H1 (cell line): ENCODE results near the gene ARID1B. TPM values are rescaled to one million over a fixed set of nuclear protein-coding genes. Genes with fewer than 3 reads are reported as not detected.

Experiments used
- CTCF ChIA-PET: fragments of 300-600 bp; sonication (Branson Sonifier 250); formaldehyde crosslinking; loops from one replicate; lab custom pipeline; 2021; ENCODE audit not compliant: partially characterized antibody; lab: Charles Lee
- POLR2A ChIA-PET: fragments of 300-600 bp; sonication (Branson Sonifier 250); formaldehyde crosslinking; loops from one replicate; lab custom pipeline; 2021; ENCODE audit warnings: inconsistent platforms; ENCODE audit not compliant: partially characterized antibody; lab: Charles Lee
- DNase-seq, 2 experiments: peaks; one replicate each; pipeline versions ENCODE4 v3.0.0 to v3.0.0-alpha.2; 2010 to 2022; ENCODE audit warnings: low spot score in 2 of 2, low read depth in 1 of 2, mixed read lengths in 1 of 2
- FAIRE-seq: peaks from 2 replicates; lab custom pipeline; 2011; peaks lifted over from hg19 to GRCh38; lab: Jason Lieb, UNC
- H2AFZ ChIP-seq: 2 replicates; pipeline ENCODE4 v1.8.1; 2012; ENCODE audit warnings: low read length, inconsistent platforms
- H2AK5ac ChIP-seq: 2 replicates; pipeline ENCODE4 v1.6.1; 2013; ENCODE audit warnings: low read depth, low read length
- H2BK120ac ChIP-seq: replicated peaks from 2 replicates; pipeline ENCODE3; 2013; ENCODE audit warnings: low read depth, low read length, inconsistent platforms
- H2BK12ac ChIP-seq: 2 replicates; pipeline ENCODE4 v1.6.1; 2013; ENCODE audit warnings: low read depth, low read length
- H2BK15ac ChIP-seq: 2 replicates; pipeline ENCODE4 v1.6.1; 2013; ENCODE audit warnings: low read length
- H2BK20ac ChIP-seq: 2 replicates; pipeline ENCODE4 v1.6.1; 2013; ENCODE audit warnings: low read length
- H2BK5ac ChIP-seq: 2 replicates; pipeline ENCODE4 v1.6.1; 2013; ENCODE audit warnings: low read depth, low read length
- H3K14ac ChIP-seq: 2 replicates; pipeline ENCODE4 v1.6.1; 2013; ENCODE audit warnings: inconsistent platforms; ENCODE audit not compliant: insufficient read length
- H3K18ac ChIP-seq: 2 replicates; pipeline ENCODE4 v1.6.1; 2013; ENCODE audit warnings: low read length; ENCODE audit errors: extremely low read depth
- H3K23ac ChIP-seq: 2 replicates; pipeline ENCODE4 v1.6.1; 2013; ENCODE audit warnings: inconsistent platforms; ENCODE audit not compliant: insufficient read length
- H3K23me2 ChIP-seq: 2 replicates; pipeline ENCODE4 v1.6.1; 2013; ENCODE audit warnings: low read depth, low read length
- H3K27ac ChIP-seq: 2 replicates; pipeline ENCODE4 v1.6.1; 2011; ENCODE audit warnings: low read depth, low read length, inconsistent platforms
- H3K27me3 ChIP-seq, 4 experiments: replicated peaks in 1 of 4; 1 replicate in 1 of 4; 2 replicates in 3 of 4; pipeline versions ENCODE4 v1.6.1 to v1.8.1; 2011 to 2013; ENCODE audit warnings: low read length in 3 of 4, mild to moderate bottlenecking in 3 of 4, inconsistent platforms in 2 of 4, mixed read lengths in 2 of 4, moderate library complexity in 1 of 4; ENCODE audit not compliant: control insufficient read depth in 3 of 4, insufficient read depth in 3 of 4; ENCODE audit errors: extremely low read depth in 1 of 4
- H3K36me3 ChIP-seq, 4 experiments: 2 replicates each; pipeline versions ENCODE4 v1.6.1 to v1.8.1; 2011 to 2013; ENCODE audit warnings: mild to moderate bottlenecking in 4 of 4, low read length in 3 of 4, moderate library complexity in 2 of 4, control low read depth in 1 of 4, inconsistent platforms in 1 of 4; ENCODE audit not compliant: insufficient read depth in 4 of 4, control insufficient read depth in 2 of 4
- H3K4ac ChIP-seq: replicated peaks from 2 replicates; pipeline ENCODE3; 2013; ENCODE audit warnings: low read length, low read depth, mixed read lengths, inconsistent platforms; ENCODE audit not compliant: insufficient read length
- H3K4me1 ChIP-seq, 4 experiments: replicated peaks in 1 of 4; 1 replicate in 1 of 4; 2 replicates in 3 of 4; pipeline versions ENCODE4 v1.6.1 to v1.8.1; 2011 to 2013; ENCODE audit warnings: low read length in 3 of 4, inconsistent platforms in 2 of 4, mixed read lengths in 1 of 4; ENCODE audit not compliant: insufficient read depth in 4 of 4, control insufficient read depth in 3 of 4
- H3K4me2 ChIP-seq, 2 experiments: 2 replicates each; pipeline versions ENCODE4 v1.6.1 to v1.8.1; 2011 to 2013; ENCODE audit warnings: low read depth in 2 of 2, low read length in 2 of 2, control low read depth in 1 of 2, inconsistent platforms in 1 of 2, mild to moderate bottlenecking in 1 of 2; ENCODE audit not compliant: insufficient read depth in 1 of 2
- H3K4me3 ChIP-seq, 4 experiments: fragments of 200-600, 300-600 bp in 1 of 4; sonication (generic), shearing (Covaris generic), sonication (Bioruptor Twin) in 1 of 4; 2 replicates each; pipeline versions ENCODE4 v1.5.1 to v1.8.1; 2011 to 2016; ENCODE audit warnings: low read length in 4 of 4, low read depth in 3 of 4, control low read depth in 2 of 4, inconsistent platforms in 2 of 4, mild to moderate bottlenecking in 2 of 4, mixed read lengths in 1 of 4, moderate library complexity in 1 of 4; ENCODE audit not compliant: insufficient read depth in 2 of 4; ENCODE audit errors: extremely low read depth in 1 of 4
- H3K56ac ChIP-seq: replicated peaks from 2 replicates; pipeline ENCODE3; 2013; ENCODE audit warnings: low read depth, mild to moderate bottlenecking, mixed read lengths, low read length, inconsistent platforms; ENCODE audit not compliant: insufficient read length
- H3K79me1 ChIP-seq: 2 replicates; pipeline ENCODE4 v1.6.1; 2013; ENCODE audit warnings: low read depth, low read length, control low read depth
- H3K79me2 ChIP-seq, 2 experiments: 2 replicates each; pipeline versions ENCODE4 v1.6.1 to v1.8.1; 2012 to 2013; ENCODE audit warnings: low read length in 2 of 2, mild to moderate bottlenecking in 2 of 2, inconsistent platforms in 1 of 2; ENCODE audit not compliant: insufficient read depth in 2 of 2, control insufficient read depth in 1 of 2
- H3K9ac ChIP-seq, 4 experiments: replicated peaks in 1 of 4; 1 replicate in 1 of 4; 2 replicates in 3 of 4; pipeline versions ENCODE4 v1.6.1 to v1.8.1; 2011 to 2013; ENCODE audit warnings: low read depth in 3 of 4, low read length in 3 of 4, control low read depth in 2 of 4, mild to moderate bottlenecking in 2 of 4, moderate library complexity in 2 of 4, inconsistent platforms in 1 of 4; ENCODE audit errors: extremely low read depth in 1 of 4
- H3K9me3 ChIP-seq, 2 experiments: 2 replicates each; pipeline versions ENCODE4 v1.6.1 to v1.8.1; 2012 to 2013; ENCODE audit warnings: mild to moderate bottlenecking in 2 of 2, moderate library complexity in 2 of 2, control low read depth in 1 of 2, inconsistent platforms in 1 of 2, low read depth in 1 of 2, low read length in 1 of 2, mixed read lengths in 1 of 2; ENCODE audit not compliant: insufficient read depth in 2 of 2
- H4K20me1 ChIP-seq, 2 experiments: replicated peaks in 1 of 2; 2 replicates each; pipeline versions ENCODE3 to v1.8.1; 2011 to 2013; ENCODE audit warnings: inconsistent platforms in 2 of 2, low read length in 2 of 2, mild to moderate bottlenecking in 1 of 2; ENCODE audit not compliant: insufficient read depth in 2 of 2, control insufficient read depth in 1 of 2
- H4K5ac ChIP-seq: 2 replicates; pipeline ENCODE4 v1.6.1; 2013; ENCODE audit warnings: low read length, low read depth, mixed read lengths, inconsistent platforms; ENCODE audit not compliant: insufficient read length
- H4K8ac ChIP-seq: 2 replicates; pipeline ENCODE4 v1.8.0; 2013; ENCODE audit warnings: mild to moderate bottlenecking, moderate library complexity, low read length, inconsistent platforms; ENCODE audit not compliant: insufficient read depth; ENCODE audit errors: extremely low read depth
- H4K91ac ChIP-seq: replicated peaks from 2 replicates; pipeline ENCODE3; 2013; ENCODE audit warnings: low read length, mixed read lengths, inconsistent platforms; ENCODE audit not compliant: insufficient read length
- CEBPB ChIP-seq: IDR thresholded peaks from 2 replicates; pipeline ENCODE4 v1.6.1; 2012; ENCODE audit warnings: low read depth, low read length
- CHD2 ChIP-seq: IDR thresholded peaks from 2 replicates; pipeline ENCODE4 v1.6.1; 2012; ENCODE audit warnings: low read length, improper control_type of control experiment
- HDAC2 ChIP-seq, 2 experiments: fragments of 300-600 bp in 1 of 2; sonication (generic) in 1 of 2; IDR thresholded peaks; 2 replicates each; pipeline ENCODE4 v1.6.1; 2011 to 2012; ENCODE audit warnings: low read depth in 2 of 2, low read length in 2 of 2, mild to moderate bottlenecking in 2 of 2, moderate library complexity in 2 of 2, borderline replicate concordance in 1 of 2, inconsistent platforms in 1 of 2
- KDM1A ChIP-seq: fragments of 200-600, 300-600 bp; sonication (generic); IDR thresholded peaks from 2 replicates; pipeline ENCODE4 v1.7.1; 2016; ENCODE audit warnings: mild to moderate bottlenecking, low read length, borderline replicate concordance
- KDM4A ChIP-seq: IDR thresholded peaks from one replicate; pipeline ENCODE4 v1.7.1; 2012; ENCODE audit warnings: low read depth, mild to moderate bottlenecking, moderate library complexity, low read length, inconsistent platforms; ENCODE audit not compliant: severe bottlenecking
- PHF8 ChIP-seq: fragments of 200-600 bp; sonication (generic); conservative IDR thresholded peaks from 2 replicates; pipeline ENCODE4 v1.7.1; 2012; ENCODE audit warnings: low read depth, mild to moderate bottlenecking, inconsistent platforms, low read length, moderate library complexity
- POU5F1 ChIP-seq: IDR thresholded peaks from 2 replicates; pipeline ENCODE4 v1.6.1; 2011; ENCODE audit warnings: low read depth, mild to moderate bottlenecking, low read length, moderate library complexity
- RXRA ChIP-seq: IDR thresholded peaks from 2 replicates; pipeline ENCODE4 v1.6.1; 2011; ENCODE audit warnings: low read depth, mild to moderate bottlenecking, low read length, moderate library complexity; ENCODE audit not compliant: insufficient read depth
- SAP30 ChIP-seq: fragments of 300-600 bp; sonication (generic); IDR thresholded peaks from 2 replicates; pipeline ENCODE4 v1.7.1; 2012; ENCODE audit warnings: low read length, moderate library complexity, mild to moderate bottlenecking, inconsistent platforms; ENCODE audit not compliant: insufficient read depth, insufficient replicate concordance
- SIRT6 ChIP-seq: IDR thresholded peaks from one replicate; pipeline ENCODE4 v1.7.1; 2012; ENCODE audit warnings: low read length, inconsistent platforms
- SP4 ChIP-seq: IDR thresholded peaks from 2 replicates; pipeline ENCODE4 v1.6.1; 2012; ENCODE audit warnings: low read length, inconsistent platforms
- TAF7 ChIP-seq: optimal IDR thresholded peaks from 2 replicates; pipeline ENCODE3; 2011; ENCODE audit warnings: low read depth, mild to moderate bottlenecking, inconsistent platforms, low read length, moderate library complexity, borderline replicate concordance
- WGBS, 2 experiments: shearing (Covaris generic) in 1 of 2; methylation state at CpG; one replicate each; pipeline versions ENCODE4 v1.1.6 to v1.1.7; 2013 to 2015; ENCODE audit warnings: low lambda C conversion rate in 2 of 2, mixed read lengths in 2 of 2, inconsistent platforms in 1 of 2, low coverage in 1 of 2, missing lambda C conversion rate in 1 of 2; ENCODE audit not compliant: insufficient replicate concordance in 2 of 2, insufficient coverage in 1 of 2, insufficient read length in 1 of 2; ENCODE audit errors: extremely low coverage in 1 of 2, missing lambda C conversion rate in 1 of 2; 5-methylcytosine and 5-hydroxymethylcytosine counted together
- polyA plus RNA-seq, 7 experiments: library from polyadenylated mRNA; depleted of rRNA in 3 of 7; stranded (reverse) in 5 of 7; unstranded in 2 of 7; fragments of >200 nt in 5 of 7; fragments of 200-250 nt in 2 of 7; gene quantifications; 1 replicate in 5 of 7; 2 replicates in 1 of 7; 4 replicates in 1 of 7; pipeline versions ENCODE4 v1.2.1 to v1.2.3, GENCODE V29; 2011 to 2013; ENCODE audit warnings: missing spikeins in 2 of 7, mixed read lengths in 2 of 7
- total RNA-seq: library from RNA; stranded (reverse); fragmentation: NEBNext Ultra II Directional; extraction: Animal tissue kit (Norgen Biotek cat#: 25700); gene quantifications from 2 replicates; pipeline ENCODE4 v1.2.1, GENCODE V29; 2021

Gene ARID1B
- total and polyA plus RNA-seq, 2 of the 8 experiments (the other 6 are each of a cell fraction or from before 2014, with no cell fraction given), result 24.3 to 70.3 TPM

GRCh38 chr6:157157258-157157657, 380.1 kb downstream of the ARID1B start:
- 86% methylated on average over 9 of the region's 9 CpGs; no CpG with 5 or more reads in 1 of the 2 experiments for WGBS, 2 experiments
- Histone ChIP-seq H2BK20ac (no peak overlapping the region), H3K18ac (no peak overlapping the region), H3K27ac (no peak overlapping the region), H3K9me3 (no peaks in the 10 kb centered on the region), H3K36me3 (peaks cover 0 to 3% (median 0%) of the 10 kb centered on the region in 4 experiments; a peak in 1 of 8 replicates), H2BK5ac (peak overlapping the region; percentile 21), H4K91ac (no peak overlapping the region), H3K27me3 (no peaks in the 10 kb centered on the region), H2BK15ac (peak overlapping the region; percentile 62; the same call in 1 of the 2 replicates), H3K23me2 (no peaks in the 10 kb centered on the region)
- FAIRE-seq, result no peak
- TF ChIP-seq CEBPB (no peak), POU5F1 (no peak), RXRA (no peak), CHD2 (no peak), KDM1A (no peak), SP4 (no peak), SIRT6 (no peak), TAF7 (no peak), KDM4A (no peak), PHF8 (no peak), HDAC2 (IDR thresholded peaks at IDR 0.05; ENCODE audit: borderline replicate concordance in 1 of 2, low read depth in 2 of 2, low read length in 2 of 2) (no peak), SAP30 (no peak)
- TF ChIP-seq, all 59 proteins: peak for 0
- POLR2A ChIA-PET, result interaction anchor here (2.5 kb wide), 1 partner anchor 14 kb away, joined by 11 read pairs; no protein-coding TSS in a partner anchor
- no peak for DNase-seq
- Histone ChIP-seq H3K79me2 (no peaks in the 10 kb centered on the region), H3K23ac (no peak overlapping the region), H3K9ac (no peak overlapping the region), H2BK120ac (no peak overlapping the region), H4K8ac (no peak overlapping the region), H3K79me1 (no peaks in the 10 kb centered on the region), H4K20me1 (peaks cover 0 to 2% of the 10 kb centered on the region in 2 experiments), H3K4me3 (no peak overlapping the region), H3K4ac (no peak overlapping the region), H2BK12ac (peak overlapping the region; percentile 70), H3K14ac (no peak overlapping the region), H2AK5ac (0 out of 2 replicates have a peak overlapping the region, but pooled peaks have one; percentile 67), H4K5ac (no peak overlapping the region), H3K56ac (no peak overlapping the region), H3K4me2 (no peak overlapping the region), H2AFZ (no peak overlapping the region), H3K4me1 (peaks cover 3 to 17% (median 13%) of the 10 kb centered on the region in 4 experiments)
- CTCF ChIA-PET, result interaction anchor here (0.9 to 10.7 kb wide), 7 partner anchors 11 to 78 kb away, joined by 3 to 88 read pairs (median 3); no protein-coding TSS in a partner anchor
